H9 (cell line): Measurements from ENCODE around the gene VSTM2A. TPM values are rescaled to one million over a fixed set of nuclear protein-coding genes. Genes with fewer than 3 reads are reported as not detected.

Experiments used
- DNase-seq: peaks from one replicate; pipeline ENCODE4 v3.0.0-alpha.2; 2017
- H2AFZ ChIP-seq: one replicate; pipeline ENCODE4 v1.6.1; 2013; ENCODE audit warnings: mild to moderate bottlenecking, low read length, control low read depth, moderate library complexity
- H2AK5ac ChIP-seq: 2 replicates; pipeline ENCODE4 v1.6.1; 2013; ENCODE audit warnings: low read length, control low read depth, mixed read lengths; ENCODE audit not compliant: insufficient read length
- H2BK120ac ChIP-seq: one replicate; pipeline ENCODE4 v1.6.1; 2013; ENCODE audit warnings: low read depth, mild to moderate bottlenecking, low read length, control low read depth, inconsistent platforms; ENCODE audit not compliant: poor library complexity, severe bottlenecking
- H2BK12ac ChIP-seq: 2 replicates; pipeline ENCODE4 v1.6.1; 2013; ENCODE audit warnings: low read length, control low read depth, mixed read lengths, low read depth; ENCODE audit not compliant: insufficient read length
- H2BK15ac ChIP-seq: 2 replicates; pipeline ENCODE4 v1.6.1; 2013; ENCODE audit warnings: low read depth, low read length, control low read depth
- H2BK20ac ChIP-seq: one replicate; pipeline ENCODE4 v1.6.1; 2013; ENCODE audit warnings: low read depth, mild to moderate bottlenecking, low read length, control low read depth, inconsistent platforms; ENCODE audit not compliant: poor library complexity, severe bottlenecking
- H2BK5ac ChIP-seq: 2 replicates; pipeline ENCODE4 v1.6.1; 2013; ENCODE audit warnings: low read length, control low read depth, mixed read lengths; ENCODE audit not compliant: insufficient read length
- H3K14ac ChIP-seq: 2 replicates; pipeline ENCODE4 v1.6.1; 2013; ENCODE audit warnings: low read length, control low read depth; ENCODE audit not compliant: insufficient read depth
- H3K18ac ChIP-seq: 2 replicates; pipeline ENCODE4 v1.6.1; 2013; ENCODE audit warnings: low read depth, mild to moderate bottlenecking, mixed read lengths, low read length, control low read depth; ENCODE audit not compliant: insufficient read length
- H3K23ac ChIP-seq: 2 replicates; pipeline ENCODE4 v1.6.1; 2013; ENCODE audit warnings: low read length, control low read depth, mixed read lengths, low read depth; ENCODE audit not compliant: insufficient read length
- H3K23me2 ChIP-seq: 2 replicates; pipeline ENCODE4 v1.6.1; 2013; ENCODE audit warnings: low read depth, mild to moderate bottlenecking, mixed read lengths, low read length, control low read depth; ENCODE audit not compliant: insufficient read length, poor library complexity, severe bottlenecking
- H3K27ac ChIP-seq: 2 replicates; pipeline ENCODE4 v1.5.1; 2013; ENCODE audit warnings: low read length, control low read depth, mixed read lengths, low read depth; ENCODE audit not compliant: insufficient read length
- H3K27me3 ChIP-seq: 2 replicates; pipeline ENCODE4 v1.6.1; 2013; ENCODE audit warnings: low read length, control low read depth, inconsistent platforms; ENCODE audit not compliant: insufficient read depth
- H3K4ac ChIP-seq: 2 replicates; pipeline ENCODE4 v1.6.1; 2013; ENCODE audit warnings: low read depth, mild to moderate bottlenecking, control low read depth, inconsistent platforms, low read length, moderate library complexity
- H3K4me1 ChIP-seq: 2 replicates; pipeline ENCODE4 v1.6.1; 2013; ENCODE audit warnings: low read length, control low read depth, inconsistent platforms; ENCODE audit not compliant: insufficient read depth
- H3K4me2 ChIP-seq: 2 replicates; pipeline ENCODE4 v1.6.1; 2013; ENCODE audit warnings: low read length, control low read depth, mixed read lengths; ENCODE audit not compliant: insufficient read length, insufficient read depth
- H3K56ac ChIP-seq: 2 replicates; pipeline ENCODE4 v1.6.1; 2013; ENCODE audit warnings: low read depth, mild to moderate bottlenecking, mixed read lengths, low read length, control low read depth; ENCODE audit not compliant: insufficient read length
- H3K79me1 ChIP-seq: 2 replicates; pipeline ENCODE4 v1.6.1; 2013; ENCODE audit warnings: low read depth, mild to moderate bottlenecking, moderate library complexity, low read length, control low read depth, inconsistent platforms; ENCODE audit not compliant: insufficient read depth, poor library complexity, severe bottlenecking
- H3K79me2 ChIP-seq: 2 replicates; pipeline ENCODE4 v1.6.1; 2013; ENCODE audit warnings: low read length, control low read depth, inconsistent platforms; ENCODE audit not compliant: insufficient read depth
- H3K9ac ChIP-seq: 2 replicates; pipeline ENCODE4 v1.6.1; 2013; ENCODE audit warnings: low read length, control low read depth, mixed read lengths; ENCODE audit not compliant: insufficient read length; ENCODE audit errors: extremely low read depth
- H3K9me3 ChIP-seq: one replicate; pipeline ENCODE4 v1.6.1; 2013; ENCODE audit warnings: low read depth, low read length, inconsistent platforms; ENCODE audit not compliant: control insufficient read depth
- H3T11ph ChIP-seq: one replicate; pipeline ENCODE4 v1.6.1; 2013; ENCODE audit warnings: mild to moderate bottlenecking, low read length, control low read depth, inconsistent platforms
- H4K20me1 ChIP-seq: one replicate; pipeline ENCODE4 v1.6.1; 2013; ENCODE audit not compliant: control insufficient read depth, insufficient read length, insufficient read depth
- H4K5ac ChIP-seq: 2 replicates; pipeline ENCODE4 v1.6.1; 2013; ENCODE audit warnings: low read depth, mild to moderate bottlenecking, mixed read lengths, low read length, control low read depth; ENCODE audit not compliant: insufficient read length
- H4K8ac ChIP-seq: replicated peaks from 2 replicates; pipeline ENCODE4 v1.6.1; 2013; ENCODE audit warnings: low read length, control low read depth, mixed read lengths, low read depth; ENCODE audit not compliant: insufficient read length
- H4K91ac ChIP-seq: 2 replicates; pipeline ENCODE4 v1.6.1; 2013; ENCODE audit warnings: low read depth, mild to moderate bottlenecking, moderate library complexity, mixed read lengths, low read length, control low read depth; ENCODE audit not compliant: insufficient read length
- H3K27ac Mint-ChIP-seq, 3 experiments: 2 replicates in 2 of 3; 3 replicates in 1 of 3; pipeline ENCODE4 v1.8.0; 2020 to 2021; ENCODE audit warnings: mixed read lengths in 3 of 3, mild to moderate bottlenecking in 1 of 3, moderate library complexity in 1 of 3
- H3K27me3 Mint-ChIP-seq: 2 replicates; pipeline ENCODE4 v1.8.0; 2021; ENCODE audit warnings: low read depth, mild to moderate bottlenecking, moderate library complexity, mixed read lengths
- H3K36me3 Mint-ChIP-seq, 3 experiments: 2 replicates in 2 of 3; 3 replicates in 1 of 3; pipeline ENCODE4 v1.8.0; 2020 to 2021; ENCODE audit warnings: low read depth in 3 of 3, mixed read lengths in 3 of 3; ENCODE audit not compliant: insufficient read depth in 1 of 3
- H3K4me1 Mint-ChIP-seq, 2 experiments: 2 replicates each; pipeline ENCODE4 v1.8.0; 2020; ENCODE audit warnings: mixed read lengths in 2 of 2
- H3K4me3 Mint-ChIP-seq, 2 experiments: 2 replicates in 1 of 2; 3 replicates in 1 of 2; pipeline ENCODE4 v1.8.0; 2020 to 2021; ENCODE audit warnings: mild to moderate bottlenecking in 2 of 2, mixed read lengths in 2 of 2, moderate library complexity in 1 of 2
- H3K9me3 Mint-ChIP-seq, 2 experiments: 2 replicates in 1 of 2; 3 replicates in 1 of 2; pipeline ENCODE4 v1.8.0; 2020; ENCODE audit warnings: mild to moderate bottlenecking in 2 of 2, mixed read lengths in 2 of 2, moderate library complexity in 1 of 2
- WGBS: extraction: QIAGEN DNeasy Blood & Tissue Kit; methylation state at CpG from one replicate; pipeline ENCODE4 v1.1.7; 2013; ENCODE audit warnings: missing lambda C conversion rate, low lambda C conversion rate, mixed read lengths; ENCODE audit not compliant: insufficient read length; ENCODE audit errors: extremely low coverage; 5-methylcytosine and 5-hydroxymethylcytosine counted together
- total RNA-seq: library from RNA; stranded (reverse); gene quantifications from 2 replicates; pipeline ENCODE4 v1.2.1, GENCODE V29; 2021
- TF ChIP-seq, protein P1 (sequence below): fragments of 200-600 bp; sonication (generic); conservative IDR thresholded peaks from 3 replicates; pipeline ENCODE4 v1.8.0; 2021; ENCODE audit warnings: antibody characterized with exemption, mild to moderate bottlenecking

Gene VSTM2A
- total RNA-seq, 1 experiment from 2014 or later, result 0.11 TPM

DNA sequence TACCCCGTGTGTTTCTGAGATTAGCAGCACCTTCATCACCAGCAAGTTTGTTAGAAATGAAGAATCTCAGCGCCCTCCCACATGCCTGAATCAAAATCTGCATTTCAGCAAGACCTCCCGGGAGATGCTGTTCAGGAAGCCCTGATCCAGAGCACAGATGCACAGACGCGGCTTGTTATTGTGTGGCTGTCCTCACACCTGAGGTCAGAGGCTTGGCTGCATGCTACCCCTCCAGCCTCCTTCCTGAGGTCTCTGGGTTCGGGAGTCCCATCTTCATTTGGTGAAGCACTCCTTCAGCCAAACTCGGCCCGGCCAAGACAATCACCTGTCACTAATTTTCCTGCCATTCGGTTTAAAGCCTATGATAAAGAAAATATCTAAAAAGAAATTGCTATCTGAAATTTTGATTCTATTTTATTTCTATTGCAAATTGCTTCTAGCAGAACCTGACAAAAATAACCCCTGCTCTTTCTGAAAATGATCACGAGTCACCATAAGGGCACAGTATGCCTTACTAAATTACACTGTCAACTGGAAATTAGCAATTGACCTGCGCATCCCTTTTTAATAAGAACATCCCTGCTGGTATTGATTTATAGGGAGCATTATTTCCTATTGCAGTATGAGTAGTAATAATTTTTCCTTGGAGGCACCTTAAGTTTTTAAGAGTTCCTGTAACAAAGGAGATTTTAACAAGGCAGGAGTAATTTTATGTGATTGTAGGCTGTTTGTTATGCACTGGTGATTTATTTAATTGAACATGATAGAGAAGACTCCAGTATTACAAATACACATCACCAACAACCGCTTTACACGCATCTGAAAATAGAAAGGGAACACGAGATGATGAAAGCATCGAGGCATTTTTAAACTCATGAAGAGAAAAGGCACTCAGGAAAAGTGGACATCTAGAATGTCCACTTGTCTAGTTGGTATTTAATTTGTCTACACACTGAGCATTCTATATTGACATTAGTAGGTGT is 49.5 kb downstream of the VSTM2A start:
- Histone ChIP-seq H3K9ac (no peak overlapping the region), H4K8ac (no peak overlapping the region), H2BK20ac (no peak overlapping the region), H4K5ac (no peak overlapping the region), H2BK5ac (no peak overlapping the region), H3K14ac (no peak overlapping the region), H3K27me3 (no peaks in the 10 kb centered on the region), H2BK15ac (no peak overlapping the region), H3K79me1 (no peaks in the 10 kb centered on the region), H3K23me2 (no peaks in the 10 kb centered on the region), H3K79me2 (no peaks in the 10 kb centered on the region), H3K9me3 (no peaks in the 10 kb centered on the region), H3K4me2 (no peak overlapping the region), H4K91ac (no peak overlapping the region), H2BK120ac (no peak overlapping the region), H3K18ac (no peak overlapping the region), H3K4me1 (no peaks in the 10 kb centered on the region), H4K20me1 (no peaks in the 10 kb centered on the region), H2AFZ (no peak overlapping the region), H3K4ac (no peak overlapping the region), H3K23ac (no peak overlapping the region), H2AK5ac (no peak overlapping the region), H3T11ph (no peak overlapping the region), H3K56ac (no peak overlapping the region), H2BK12ac (no peak overlapping the region), H3K27ac (no peak overlapping the region)
- no peaks in the 10 kb centered on the region for H3K27me3 Mint-ChIP-seq
- no peak for DNase-seq
- no peaks in the 10 kb centered on the region for H3K9me3 Mint-ChIP-seq
- TF ChIP-seq, protein P1, sequence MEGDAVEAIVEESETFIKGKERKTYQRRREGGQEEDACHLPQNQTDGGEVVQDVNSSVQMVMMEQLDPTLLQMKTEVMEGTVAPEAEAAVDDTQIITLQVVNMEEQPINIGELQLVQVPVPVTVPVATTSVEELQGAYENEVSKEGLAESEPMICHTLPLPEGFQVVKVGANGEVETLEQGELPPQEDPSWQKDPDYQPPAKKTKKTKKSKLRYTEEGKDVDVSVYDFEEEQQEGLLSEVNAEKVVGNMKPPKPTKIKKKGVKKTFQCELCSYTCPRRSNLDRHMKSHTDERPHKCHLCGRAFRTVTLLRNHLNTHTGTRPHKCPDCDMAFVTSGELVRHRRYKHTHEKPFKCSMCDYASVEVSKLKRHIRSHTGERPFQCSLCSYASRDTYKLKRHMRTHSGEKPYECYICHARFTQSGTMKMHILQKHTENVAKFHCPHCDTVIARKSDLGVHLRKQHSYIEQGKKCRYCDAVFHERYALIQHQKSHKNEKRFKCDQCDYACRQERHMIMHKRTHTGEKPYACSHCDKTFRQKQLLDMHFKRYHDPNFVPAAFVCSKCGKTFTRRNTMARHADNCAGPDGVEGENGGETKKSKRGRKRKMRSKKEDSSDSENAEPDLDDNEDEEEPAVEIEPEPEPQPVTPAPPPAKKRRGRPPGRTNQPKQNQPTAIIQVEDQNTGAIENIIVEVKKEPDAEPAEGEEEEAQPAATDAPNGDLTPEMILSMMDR, result no peak
- H3K36me3 Mint-ChIP-seq, result no peaks in the 10 kb centered on the region
- H3K4me3 Mint-ChIP-seq, result no peak overlapping the region
- no CpG with 5 or more reads among the region's 15 CpGs for WGBS
- H3K4me1 Mint-ChIP-seq, result 0 out of 4 replicates have a peak, but pooled peaks cover 2 to 3% of the 10 kb centered on the region in 2 experiments
- no peak overlapping the region for H3K27ac Mint-ChIP-seq
